HFF-Myc (cell line): ENCODE data around the gene EXOSC10.
"Not testable (repeated sequence)": the region's sequence is repeated elsewhere in the genome, so short reads cannot be mapped to it uniquely, and the experiment has no call there.

ENCODE experiments used
- DNase-seq: peaks from one replicate; pipeline ENCODE4 v3.0.0-alpha.2; 2011; ENCODE audit warnings: low read depth; ENCODE audit errors: extremely low read depth
- H3K4me3 ChIP-seq: replicated peaks from 2 replicates; pipeline ENCODE4 v1.5.1; 2011; ENCODE audit warnings: low read depth, mild to moderate bottlenecking, control low read depth, low read length
- CTCF ChIP-seq: IDR thresholded peaks from 2 replicates; pipeline ENCODE4 v1.5.1; 2012; ENCODE audit warnings: mild to moderate bottlenecking, low read depth, low read length, control low read depth; ENCODE audit errors: missing control alignments

Gene EXOSC10

GRCh38 chr1:11114966-11115365 is 15.3 kb upstream of the EXOSC10 start:
- no peak for DNase-seq

GRCh38 chr1:11109047-11109760 is 9.5 kb upstream of the EXOSC10 start:
- no peak for DNase-seq
- no peak overlapping the region for H3K4me3 ChIP-seq
- TF ChIP-seq CTCF = no peak

More at GRCh38 chr1:11114966-11115365, 15.3 kb upstream of the EXOSC10 start:
- no peak overlapping the region for H3K4me3 ChIP-seq
- no peak for TF ChIP-seq CTCF

GRCh38 chr1:11107599-11107998 is 7.9 kb upstream of the EXOSC10 start:
- no peak overlapping the region for H3K4me3 ChIP-seq
- no peak for TF ChIP-seq CTCF
- no peak for DNase-seq

- no peak overlapping the region for H3K4me3 ChIP-seq
- DNase-seq = no peak
- TF ChIP-seq CTCF = no peak
Measured at GRCh38 chr1:11105586-11105985, 5.9 kb upstream of the EXOSC10 start.

GRCh38 chr1:11101347-11101746 is 1.7 kb upstream of the EXOSC10 start:
- TF ChIP-seq CTCF = no peak
- no peak for DNase-seq
- no peak overlapping the region for H3K4me3 ChIP-seq

GRCh38 chr1:11100806-11101205 is 1.1 kb upstream of the EXOSC10 start:
- not testable (repeated sequence) for DNase-seq, H3K4me3 ChIP-seq

GRCh38 chr1:11100149-11100493 is 452 bp upstream of the EXOSC10 start:
- no peak for DNase-seq
- no peak for TF ChIP-seq CTCF

More at GRCh38 chr1:11100149-11100493, 452 bp upstream of the EXOSC10 start:
- peak overlapping the region; percentile 96 for H3K4me3 ChIP-seq
